ENCODE data around the gene RABEP2. TPM values are rescaled to one million over a fixed set of nuclear protein-coding genes. Genes with fewer than 3 reads are reported as not detected.
A peak's percentile ranks its signal among the peaks of the same experiment; 100 is the strongest.
"Not testable (repeated sequence)": the region's sequence is repeated elsewhere in the genome, so short reads cannot be mapped to it uniquely, and the experiment has no call there.

Gene RABEP2
- total and polyA plus RNA-seq, 2 donors, result 12.6 to 21.2 TPM

- peaks cover 37 to 47% of the 10 kb centered on the region in 2 donors for H3K36me3 ChIP-seq (ENCODE audit: control insufficient read depth in 2 of 2, insufficient read depth in 2 of 2, low read length in 1 of 2)
- 95% methylated on average over 13 of the region's 13 CpGs for WGBS
- no peak overlapping the region for H3K27ac ChIP-seq (ENCODE audit: low read depth in 1 of 2, low read length in 1 of 2)
- H3K4me3 ChIP-seq (ENCODE audit: low read length in 2 of 2), result no peak overlapping the region
- peaks cover 0 to 4% of the 10 kb centered on the region in 2 donors for H3K27me3 ChIP-seq (ENCODE audit: control insufficient read depth in 2 of 2, insufficient read depth in 1 of 2, low read length in 1 of 2)
- peaks cover 10 to 32% of the 10 kb centered on the region in 2 donors for H3K4me1 ChIP-seq (ENCODE audit: control insufficient read depth in 2 of 2, insufficient read depth in 2 of 2, low read length in 2 of 2)
- no peak for DNase-seq (ENCODE audit: low read depth in 6 of 9, low spot score in 9 of 9)
- peaks cover 0 to 8% of the 10 kb centered on the region in 2 donors for H3K9me3 ChIP-seq (ENCODE audit: control insufficient read depth in 2 of 2, insufficient read depth in 1 of 2, low read length in 1 of 2)
These were observed 49.7 kb downstream of the RABEP2 start for GRCh38 chr16:28875134-28876018.

GRCh38 chr16:28874406-28874805 is 50.6 kb downstream of the RABEP2 start:
- no peak for DNase-seq (ENCODE audit: low read depth in 6 of 9, low spot score in 9 of 9)
- Histone ChIP-seq H3K36me3 (ENCODE audit: control insufficient read depth in 2 of 2, insufficient read depth in 2 of 2, low read length in 1 of 2) (peaks cover 47 to 57% of the 10 kb centered on the region in 2 donors), H3K4me3 (ENCODE audit: low read length in 2 of 2) (no peak overlapping the region), H3K4me1 (ENCODE audit: control insufficient read depth in 2 of 2, insufficient read depth in 2 of 2, low read length in 2 of 2) (peaks cover 5 to 24% of the 10 kb centered on the region in 2 donors), H3K9me3 (ENCODE audit: control insufficient read depth in 2 of 2, insufficient read depth in 1 of 2, low read length in 1 of 2) (peaks cover 0 to 5% of the 10 kb centered on the region in 2 donors), H3K27me3 (ENCODE audit: control insufficient read depth in 2 of 2, insufficient read depth in 1 of 2, low read length in 1 of 2) (peaks cover 0 to under 1% of the 10 kb centered on the region in 2 donors), H3K27ac (ENCODE audit: low read depth in 1 of 2, low read length in 1 of 2) (no peak overlapping the region)
- over 99% methylated on average over 6 of the region's 6 CpGs for WGBS

GRCh38 chr16:28873543-28874201 is 51.4 kb downstream of the RABEP2 start:
- peaks cover 54 to 64% of the 10 kb centered on the region in 2 donors for H3K36me3 ChIP-seq (ENCODE audit: control insufficient read depth in 2 of 2, insufficient read depth in 2 of 2, low read length in 1 of 2)
- peaks cover 2 to 17% of the 10 kb centered on the region in 2 donors for H3K4me1 ChIP-seq (ENCODE audit: control insufficient read depth in 2 of 2, insufficient read depth in 2 of 2, low read length in 2 of 2)
- H3K4me3 ChIP-seq (ENCODE audit: low read length in 2 of 2), result no peak overlapping the region
- no peak overlapping the region for H3K27ac ChIP-seq (ENCODE audit: low read depth in 1 of 2, low read length in 1 of 2)
- peaks cover 0 to 2% of the 10 kb centered on the region in 2 donors for H3K9me3 ChIP-seq (ENCODE audit: control insufficient read depth in 2 of 2, insufficient read depth in 1 of 2, low read length in 1 of 2)
- WGBS, result 95% methylated on average over 18 of the region's 18 CpGs
- no peaks in the 10 kb centered on the region for H3K27me3 ChIP-seq (ENCODE audit: control insufficient read depth in 2 of 2, insufficient read depth in 1 of 2, low read length in 1 of 2)
- DNase-seq (ENCODE audit: low read depth in 6 of 9, low spot score in 9 of 9), result peak in 2 of 9 donors; percentile 42 to 46

- peaks cover 0 to 14% of the 10 kb centered on the region in 2 donors for H3K4me1 ChIP-seq (ENCODE audit: control insufficient read depth in 2 of 2, insufficient read depth in 2 of 2, low read length in 2 of 2)
- no peak for DNase-seq (ENCODE audit: low read depth in 6 of 9, low spot score in 9 of 9)
- no peaks in the 10 kb centered on the region for H3K27me3 ChIP-seq (ENCODE audit: control insufficient read depth in 2 of 2, insufficient read depth in 1 of 2, low read length in 1 of 2)
- WGBS, result 97% methylated on average over 15 of the region's 15 CpGs
- peaks cover 0 to 2% of the 10 kb centered on the region in 2 donors for H3K9me3 ChIP-seq (ENCODE audit: control insufficient read depth in 2 of 2, insufficient read depth in 1 of 2, low read length in 1 of 2)
- H3K36me3 ChIP-seq (ENCODE audit: control insufficient read depth in 2 of 2, insufficient read depth in 2 of 2, low read length in 1 of 2), result peaks cover 57 to 68% of the 10 kb centered on the region in 2 donors
- no peak overlapping the region for H3K27ac ChIP-seq (ENCODE audit: low read depth in 1 of 2, low read length in 1 of 2)
- no peak overlapping the region for H3K4me3 ChIP-seq (ENCODE audit: low read length in 2 of 2)
These were observed 52.1 kb downstream of the RABEP2 start for GRCh38 chr16:28872952-28873351.

GRCh38 chr16:28869201-28869600 is 55.8 kb downstream of the RABEP2 start:
- DNase-seq (ENCODE audit: low read depth in 6 of 9, low spot score in 9 of 9), result no peak
- H3K9me3 ChIP-seq (ENCODE audit: control insufficient read depth in 2 of 2, insufficient read depth in 1 of 2, low read length in 1 of 2), result peaks cover 0 to 2% of the 10 kb centered on the region in 2 donors
- peaks cover 66 to 81% of the 10 kb centered on the region in 2 donors for H3K36me3 ChIP-seq (ENCODE audit: control insufficient read depth in 2 of 2, insufficient read depth in 2 of 2, low read length in 1 of 2)
- H3K27ac ChIP-seq (ENCODE audit: low read depth in 1 of 2, low read length in 1 of 2), result no peak overlapping the region
- no peaks in the 10 kb centered on the region for H3K27me3 ChIP-seq (ENCODE audit: control insufficient read depth in 2 of 2, insufficient read depth in 1 of 2, low read length in 1 of 2)
- no peak overlapping the region for H3K4me3 ChIP-seq (ENCODE audit: low read length in 2 of 2)
- WGBS, result 98% methylated on average over 11 of the region's 11 CpGs
- H3K4me1 ChIP-seq (ENCODE audit: control insufficient read depth in 2 of 2, insufficient read depth in 2 of 2, low read length in 2 of 2), result peaks cover 0 to 10% of the 10 kb centered on the region in 2 donors

- not testable (repeated sequence) for H3K4me3 ChIP-seq (ENCODE audit: low read length in 2 of 2); H3K9me3 ChIP-seq (ENCODE audit: control insufficient read depth in 2 of 2, insufficient read depth in 1 of 2, low read length in 1 of 2); H3K27me3 ChIP-seq (ENCODE audit: control insufficient read depth in 2 of 2, insufficient read depth in 1 of 2, low read length in 1 of 2); DNase-seq (ENCODE audit: low read depth in 6 of 9, low spot score in 9 of 9); H3K27ac ChIP-seq (ENCODE audit: low read depth in 1 of 2, low read length in 1 of 2)
- peaks cover 57 to 65% of the 10 kb centered on the region in 2 donors for H3K36me3 ChIP-seq (ENCODE audit: control insufficient read depth in 2 of 2, insufficient read depth in 2 of 2, low read length in 1 of 2)
- peaks cover 0 to 16% of the 10 kb centered on the region in 2 donors for H3K4me1 ChIP-seq (ENCODE audit: control insufficient read depth in 2 of 2, insufficient read depth in 2 of 2, low read length in 2 of 2)
- 98% methylated on average over 9 of the region's 9 CpGs for WGBS
These were observed 57.4 kb downstream of the RABEP2 start for GRCh38 chr16:28867646-28868045.

GRCh38 chr16:28867241-28867640 is 57.8 kb downstream of the RABEP2 start:
- peaks cover 53 to 61% of the 10 kb centered on the region in 2 donors for H3K36me3 ChIP-seq (ENCODE audit: control insufficient read depth in 2 of 2, insufficient read depth in 2 of 2, low read length in 1 of 2)
- 97% methylated on average over 13 of the region's 13 CpGs for WGBS

GRCh38 chr16:28866454-28866804 is 58.6 kb downstream of the RABEP2 start:
- H3K9me3 ChIP-seq (ENCODE audit: control insufficient read depth in 2 of 2, insufficient read depth in 1 of 2, low read length in 1 of 2), result peaks cover 0 to under 1% of the 10 kb centered on the region in 2 donors
- peaks cover 46 to 54% of the 10 kb centered on the region in 2 donors for H3K36me3 ChIP-seq (ENCODE audit: control insufficient read depth in 2 of 2, insufficient read depth in 2 of 2, low read length in 1 of 2)
- no peak overlapping the region for H3K27ac ChIP-seq (ENCODE audit: low read depth in 1 of 2, low read length in 1 of 2)
- WGBS, result 96% methylated on average over 17 of the region's 17 CpGs
- H3K27me3 ChIP-seq (ENCODE audit: control insufficient read depth in 2 of 2, insufficient read depth in 1 of 2, low read length in 1 of 2), result no peaks in the 10 kb centered on the region
- DNase-seq (ENCODE audit: low read depth in 6 of 9, low spot score in 9 of 9), result no peak
- no peak overlapping the region for H3K4me3 ChIP-seq (ENCODE audit: low read length in 2 of 2)
- peaks cover 0 to 25% of the 10 kb centered on the region in 2 donors for H3K4me1 ChIP-seq (ENCODE audit: control insufficient read depth in 2 of 2, insufficient read depth in 2 of 2, low read length in 2 of 2)

More at GRCh38 chr16:28867241-28867640, 57.8 kb downstream of the RABEP2 start:
- Histone ChIP-seq H3K4me3 (ENCODE audit: low read length in 2 of 2) (no peak overlapping the region), H3K9me3 (ENCODE audit: control insufficient read depth in 2 of 2, insufficient read depth in 1 of 2, low read length in 1 of 2) (peaks cover 0 to 2% of the 10 kb centered on the region in 2 donors), H3K4me1 (ENCODE audit: control insufficient read depth in 2 of 2, insufficient read depth in 2 of 2, low read length in 2 of 2) (peaks cover 0 to 21% of the 10 kb centered on the region in 2 donors), H3K27ac (ENCODE audit: low read depth in 1 of 2, low read length in 1 of 2) (no peak overlapping the region), H3K27me3 (ENCODE audit: control insufficient read depth in 2 of 2, insufficient read depth in 1 of 2, low read length in 1 of 2) (no peaks in the 10 kb centered on the region)
- DNase-seq (ENCODE audit: low read depth in 6 of 9, low spot score in 9 of 9), result no peak
